ENCODE measurements around the gene FGD5.

DNA sequence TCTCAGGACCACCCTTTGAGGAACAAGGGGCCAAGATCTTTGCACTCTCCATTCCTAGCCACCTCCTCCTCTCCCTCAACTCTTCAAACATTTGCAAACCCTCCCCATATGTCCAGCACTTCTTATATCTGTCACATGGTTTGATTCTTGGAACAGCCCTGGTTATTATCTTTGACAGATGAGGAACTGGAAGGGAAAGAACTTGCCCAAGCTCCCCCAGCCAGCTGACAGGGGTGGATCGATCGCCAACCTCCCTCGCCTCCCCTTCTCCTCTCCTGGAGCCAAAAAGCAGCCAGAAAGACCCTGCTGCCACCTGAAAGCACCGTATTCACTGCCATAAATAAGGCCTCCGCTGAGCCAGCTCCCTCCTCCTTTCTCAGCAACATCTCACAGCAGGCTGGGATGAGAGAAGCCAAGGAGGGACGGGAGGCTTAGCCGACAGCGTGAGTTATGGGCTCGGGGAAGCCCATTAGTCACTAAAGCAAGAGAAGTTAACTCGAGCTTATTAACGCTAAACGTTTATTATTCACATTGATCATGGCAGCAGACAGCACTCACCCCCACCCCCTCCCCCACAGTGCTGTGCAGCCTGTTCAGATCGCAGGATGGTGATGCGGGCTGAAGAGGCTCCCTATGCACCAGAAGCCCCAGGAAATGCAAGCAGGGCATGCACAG, 22.2 kb upstream of the FGD5 start:
- TF ChIP-seq CTCF (IDR thresholded peaks at IDR 0.05; ENCODE audit: low read depth, low read length) (no peak), POLR2A (IDR thresholded peaks at IDR 0.05; ENCODE audit: extremely low read depth, insufficient read length) (no peak), MYC (IDR thresholded peaks at IDR 0.05; ENCODE audit: low read depth, low read length) (no peak), MAX (IDR thresholded peaks at IDR 0.05; ENCODE audit: low read depth, low read length) (no peak)
